Body of pancreas (tissue), 4 donors: ENCODE measurements around the gene MUC6. TPM values are rescaled to one million over a fixed set of nuclear protein-coding genes. Genes with fewer than 3 reads are reported as not detected.

Source experiments
- ATAC-seq: fragments of 150-250 bp; one replicate; pipeline ENCODE4 v1.9.1; 2016
- DNase-seq, 4 donors: peaks; one replicate each; pipeline ENCODE4 v3.0.0-alpha.2; 2019
- H3K27ac ChIP-seq, 4 donors: fragments of 200-600 bp; sonication (generic); 1 replicate in 3 of 4; 2 replicates in 1 of 4; pipeline versions ENCODE4 v1.5.1 to v1.6.1; 2016 to 2019; ENCODE audit warnings: mild to moderate bottlenecking in 1 of 4, mixed read lengths in 1 of 4, moderate library complexity in 1 of 4
- H3K27me3 ChIP-seq, 2 donors: fragments of 200-600 bp; sonication (generic); one replicate each; pipeline ENCODE4 v1.6.0; 2016; ENCODE audit warnings: mild to moderate bottlenecking in 1 of 2
- H3K36me3 ChIP-seq, 2 donors: fragments of 200-600 bp; sonication (generic); replicated peaks in 1 of 2; 2 replicates each; pipeline ENCODE4 v1.5.1; 2016; ENCODE audit warnings: low read depth in 2 of 2; ENCODE audit not compliant: insufficient read depth in 1 of 2
- H3K4me1 ChIP-seq: fragments of 200-600 bp; sonication (generic); one replicate; pipeline ENCODE4 v1.6.0; 2016
- H3K4me3 ChIP-seq, 2 donors: fragments of 200-600 bp; sonication (generic); 1 replicate in 1 of 2; 2 replicates in 1 of 2; pipeline ENCODE4 v1.5.1; 2016 to 2019
- H3K9me3 ChIP-seq, 3 donors: fragments of 200-600 bp; sonication (generic); 1 replicate in 2 of 3; 2 replicates in 1 of 3; pipeline ENCODE4 v1.5.1; 2016
- POLR2A ChIP-seq, 3 donors: fragments of 450-650 bp; IDR thresholded peaks; one replicate each; pipeline ENCODE4 v1.6.1; 2016; ENCODE audit warnings: antibody characterized with exemption in 3 of 3, mild to moderate bottlenecking in 2 of 3
- WGBS, 2 donors: methylation state at CpG; one replicate each; pipeline ENCODE4 v1.1.5; 2017; 5-methylcytosine and 5-hydroxymethylcytosine counted together
- intact Hi-C: fragments of 100-400 bp; cut with DNase I; formaldehyde crosslinking; loops from one replicate; pipeline ENCODE4 v1.15.1; 2023
- total RNA-seq, 2 donors: library from RNA; depleted of rRNA; stranded (reverse); fragments of >200 nt; gene quantifications; one replicate each; pipeline ENCODE4 v1.1.0, GENCODE V29; 2016
- TF ChIP-seq, protein P1 (sequence below), 7 experiments: fragments of 450-650 bp in 4 of 7; fragments of 200-600 bp in 3 of 7; sonication (generic) in 3 of 7; IDR thresholded peaks; one replicate each; pipeline ENCODE4 v1.5.1; 2016 to 2019; ENCODE audit warnings: antibody characterized with exemption in 7 of 7

Gene MUC6
- total RNA-seq, 2 donors from 2014 or later, result 101 to 194 TPM

- Histone ChIP-seq H3K4me3 (no peak overlapping the region), H3K27me3 (no peaks in the 10 kb centered on the region), H3K27ac (no peak overlapping the region), H3K36me3 (peaks cover 0 to 3% of the 10 kb centered on the region in 2 donors), H3K4me1 (no peaks in the 10 kb centered on the region), H3K9me3 (no peaks in the 10 kb centered on the region)
- intact Hi-C loops, result no loop called here
- WGBS, 2 donors, result 90 to 91% methylated on average over 17 to 40 of the region's 46 CpGs
- no peak for DNase-seq
- TF ChIP-seq, protein P1, sequence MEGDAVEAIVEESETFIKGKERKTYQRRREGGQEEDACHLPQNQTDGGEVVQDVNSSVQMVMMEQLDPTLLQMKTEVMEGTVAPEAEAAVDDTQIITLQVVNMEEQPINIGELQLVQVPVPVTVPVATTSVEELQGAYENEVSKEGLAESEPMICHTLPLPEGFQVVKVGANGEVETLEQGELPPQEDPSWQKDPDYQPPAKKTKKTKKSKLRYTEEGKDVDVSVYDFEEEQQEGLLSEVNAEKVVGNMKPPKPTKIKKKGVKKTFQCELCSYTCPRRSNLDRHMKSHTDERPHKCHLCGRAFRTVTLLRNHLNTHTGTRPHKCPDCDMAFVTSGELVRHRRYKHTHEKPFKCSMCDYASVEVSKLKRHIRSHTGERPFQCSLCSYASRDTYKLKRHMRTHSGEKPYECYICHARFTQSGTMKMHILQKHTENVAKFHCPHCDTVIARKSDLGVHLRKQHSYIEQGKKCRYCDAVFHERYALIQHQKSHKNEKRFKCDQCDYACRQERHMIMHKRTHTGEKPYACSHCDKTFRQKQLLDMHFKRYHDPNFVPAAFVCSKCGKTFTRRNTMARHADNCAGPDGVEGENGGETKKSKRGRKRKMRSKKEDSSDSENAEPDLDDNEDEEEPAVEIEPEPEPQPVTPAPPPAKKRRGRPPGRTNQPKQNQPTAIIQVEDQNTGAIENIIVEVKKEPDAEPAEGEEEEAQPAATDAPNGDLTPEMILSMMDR (IDR thresholded peaks at IDR 0.05), result no peak
- TF ChIP-seq POLR2A (IDR thresholded peaks at IDR 0.05), result no peak
- no peak for ATAC-seq
Measured at GRCh38 chr11:1026641-1027482, 9.7 kb downstream of the MUC6 start.

DNA sequence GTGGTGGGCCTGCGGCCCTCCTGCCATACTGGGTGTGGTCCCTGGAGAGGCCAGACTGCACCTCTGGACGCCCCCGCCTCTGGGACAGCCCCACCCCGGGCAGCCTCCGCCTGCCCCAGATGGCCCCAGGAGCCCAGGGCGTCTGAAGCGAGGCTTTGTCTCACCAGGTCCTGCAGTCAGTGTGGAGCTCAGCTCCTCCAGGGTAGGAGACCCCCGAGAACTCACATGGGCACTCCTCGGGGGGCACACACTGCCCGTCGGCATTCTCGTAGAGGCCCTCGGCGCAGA lies 10.4 kb downstream of the MUC6 start:
- WGBS, 2 donors, result 90 to 93% methylated on average over 6 to 14 of the region's 14 CpGs

GRCh38 chr11:1025410-1026162 lies 10.9 kb downstream of the MUC6 start:
- DNase-seq (no peak), ATAC-seq (no peak)
- Histone ChIP-seq H3K27me3 (no peaks in the 10 kb centered on the region), H3K36me3 (peaks cover 0 to 3% of the 10 kb centered on the region in 2 donors), H3K27ac (no peak overlapping the region), H3K4me1 (no peaks in the 10 kb centered on the region), H3K9me3 (no peaks in the 10 kb centered on the region), H3K4me3 (no peak overlapping the region)
- 85 to 89% methylated on average over 23 to 25 of the region's 35 CpGs for WGBS, 2 donors
- intact Hi-C loops, result no loop called here
- TF ChIP-seq, protein P1 (IDR thresholded peaks at IDR 0.05), result no peak
- no peak for TF ChIP-seq POLR2A (IDR thresholded peaks at IDR 0.05)

More for the DNA sequence above, 10.4 kb downstream of the MUC6 start:
- no peaks in the 10 kb centered on the region for H3K4me1 ChIP-seq
- H3K36me3 ChIP-seq, result peaks cover 0 to 3% of the 10 kb centered on the region in 2 donors
- TF ChIP-seq, protein P1 (IDR thresholded peaks at IDR 0.05), result no peak
- no peak for TF ChIP-seq POLR2A (IDR thresholded peaks at IDR 0.05)
- H3K27ac ChIP-seq, result no peak overlapping the region
- ATAC-seq, result no peak
- no peak overlapping the region for H3K4me3 ChIP-seq
- no peak for DNase-seq
- intact Hi-C loops, result no loop called here
- H3K27me3 ChIP-seq, result no peaks in the 10 kb centered on the region
- H3K9me3 ChIP-seq, result no peaks in the 10 kb centered on the region

- intact Hi-C loops, result no loop called here
- peaks cover 0 to 3% of the 10 kb centered on the region in 2 donors for H3K36me3 ChIP-seq
- H3K27ac ChIP-seq, result no peak overlapping the region
- WGBS, 2 donors, result 88% methylated on average over 19 to 25 of the region's 48 CpGs
- H3K4me1 ChIP-seq, result no peaks in the 10 kb centered on the region
- no peak overlapping the region for H3K4me3 ChIP-seq
- DNase-seq (no peak), ATAC-seq (no peak)
- no peaks in the 10 kb centered on the region for H3K27me3 ChIP-seq
- TF ChIP-seq POLR2A (IDR thresholded peaks at IDR 0.05), result no peak
- TF ChIP-seq, protein P1 (IDR thresholded peaks at IDR 0.05), result no peak
- H3K9me3 ChIP-seq, result no peaks in the 10 kb centered on the region
Measured at GRCh38 chr11:1024597-1025409, 11.7 kb downstream of the MUC6 start.
